PC-9 (cell line): ENCODE results near the gene SLC4A2. TPM values are rescaled to one million over a fixed set of nuclear protein-coding genes. Genes with fewer than 3 reads are reported as not detected.
A peak's percentile ranks its signal among the peaks of the same experiment; 100 is the strongest.

Source experiments
- BruUV-seq: library from RNA; stranded (reverse); fragments of 400-500 nt; replicated peaks from 2 replicates; lab custom pipeline; 2021; lab: Mats Ljungman, UMichigan
- CTCF ChIA-PET: fragments of 300-600 bp; sonication (Branson Sonifier 250); formaldehyde crosslinking; loops from one replicate; lab custom pipeline; 2022; ENCODE audit warnings: antibody characterized with exemption; lab: Charles Lee
- POLR2A ChIA-PET: fragments of 300-600 bp; sonication (Branson Sonifier 250); formaldehyde crosslinking; loops from one replicate; lab custom pipeline; 2022; ENCODE audit warnings: antibody characterized with exemption; ENCODE audit not compliant: unreplicated experiment; lab: Charles Lee
- DNase-seq, 2 experiments: peaks; one replicate each; pipeline versions ENCODE4 v3.0.0 to v3.0.0-alpha.2; 2015 to 2022; ENCODE audit warnings: mixed read lengths in 1 of 2
- H2AFZ ChIP-seq: fragments of 200-600 bp; sonication (generic); 2 replicates; pipeline ENCODE4 v1.8.1; 2017; ENCODE audit warnings: antibody characterized with exemption
- H3F3A ChIP-seq: fragments of 200-600 bp; sonication (generic); 2 replicates; pipeline ENCODE4 v1.8.1; 2017; ENCODE audit warnings: antibody characterized with exemption, mild to moderate bottlenecking, low read depth; ENCODE audit not compliant: insufficient read depth
- H3K27ac ChIP-seq: fragments of 200-600 bp; sonication (generic); 2 replicates; pipeline ENCODE4 v1.6.1; 2016; ENCODE audit warnings: mixed run types
- H3K27me3 ChIP-seq: fragments of 200-600 bp; sonication (generic); 2 replicates; pipeline ENCODE4 v1.6.1; 2016; ENCODE audit warnings: low read depth, mixed run types; ENCODE audit not compliant: insufficient read depth
- H3K36me3 ChIP-seq: fragments of 200-600 bp; sonication (generic); 2 replicates; pipeline ENCODE4 v1.6.1; 2016; ENCODE audit warnings: low read depth, mixed run types
- H3K4me1 ChIP-seq: fragments of 200-600 bp; sonication (generic); replicated peaks from 2 replicates; pipeline ENCODE4 v1.6.1; 2016; ENCODE audit warnings: mixed run types; ENCODE audit not compliant: insufficient read depth
- H3K4me2 ChIP-seq: fragments of 200-600 bp; sonication (generic); 2 replicates; pipeline ENCODE4 v1.6.1; 2017; ENCODE audit warnings: mixed run types
- H3K4me3 ChIP-seq: fragments of 200-600 bp; sonication (generic); 2 replicates; pipeline ENCODE4 v1.6.1; 2016; ENCODE audit warnings: mixed run types
- H3K79me2 ChIP-seq: fragments of 200-600 bp; sonication (generic); 2 replicates; pipeline ENCODE4 v1.6.1; 2017; ENCODE audit warnings: low read depth, mixed run types
- H3K9me2 ChIP-seq: fragments of 200-600 bp; sonication (generic); 2 replicates; pipeline ENCODE4 v1.8.1; 2017; ENCODE audit warnings: mild to moderate bottlenecking; ENCODE audit not compliant: insufficient read depth
- H3K9me3 ChIP-seq: fragments of 200-600 bp; sonication (generic); 2 replicates; pipeline ENCODE4 v1.8.1; 2016; ENCODE audit warnings: low read depth; ENCODE audit not compliant: insufficient read depth
- H4K20me1 ChIP-seq: fragments of 200-600 bp; sonication (generic); 2 replicates; pipeline ENCODE4 v1.8.1; 2017; ENCODE audit not compliant: insufficient read depth
- EZH2 ChIP-seq: fragments of 200-600 bp; sonication (generic); IDR thresholded peaks from 2 replicates; pipeline ENCODE4 v1.8.0; 2017; ENCODE audit warnings: antibody characterized with exemption, low read depth
- intact Hi-C: fragments of 100-400 bp; cut with micrococcal nuclease; formaldehyde crosslinking; loops from one replicate; pipeline ENCODE4 v1.10.0; 2022; ENCODE audit not compliant: unreplicated experiment
- total RNA-seq: library from RNA; stranded (reverse); gene quantifications from 2 replicates; pipeline ENCODE4 v1.2.3, GENCODE V29; 2021
- TF ChIP-seq, protein P1 (sequence below): fragments of 200-600 bp; sonication (generic); conservative IDR thresholded peaks from 2 replicates; pipeline ENCODE4 v1.6.1; 2017; ENCODE audit warnings: mixed run types, antibody characterized with exemption, mild to moderate bottlenecking, moderate library complexity

Gene SLC4A2
- total RNA-seq, 1 experiment from 2014 or later: 245 TPM

DNA sequence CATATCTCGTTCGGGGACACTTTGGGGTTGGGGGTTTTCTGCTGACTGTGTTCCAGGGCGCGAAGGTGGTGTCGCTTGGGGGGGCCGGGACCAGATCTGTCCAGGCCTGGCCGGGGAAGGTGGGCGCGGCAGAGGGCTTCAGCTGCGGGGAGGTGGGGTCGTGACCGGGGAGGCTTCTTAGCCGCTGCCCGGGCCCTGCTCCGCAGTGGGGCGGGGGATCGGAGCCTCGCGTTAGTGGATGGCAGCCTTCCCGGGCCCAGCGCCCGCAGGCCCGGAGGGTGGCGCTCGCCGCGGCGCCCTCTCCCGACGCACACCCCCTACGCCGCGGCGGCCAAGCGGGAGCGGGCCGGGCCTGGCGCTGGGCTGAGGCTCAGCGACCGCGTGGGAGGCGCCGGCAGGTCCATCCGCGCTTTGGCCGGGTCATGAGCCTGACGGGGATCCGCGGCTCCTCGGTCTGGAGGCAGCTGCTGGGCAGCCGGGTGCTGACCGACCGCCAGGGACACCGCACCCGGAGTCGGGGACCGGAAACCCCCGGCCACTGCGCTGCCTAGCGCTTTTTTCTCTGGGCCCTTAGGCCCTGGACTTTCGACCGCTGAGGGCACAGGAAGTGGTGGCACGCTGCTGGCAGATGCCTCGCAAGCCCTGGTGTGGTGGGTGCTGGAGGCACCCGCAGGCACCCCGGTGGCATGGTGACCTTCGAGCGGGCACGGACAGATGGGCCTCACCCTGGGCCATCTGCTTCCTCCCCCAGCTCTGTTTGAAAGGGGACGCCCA lies 28.0 kb downstream of the SLC4A2 start:
- peaks cover 44% of the 10 kb centered on the region for H4K20me1 ChIP-seq
- no peaks in the 10 kb centered on the region for H3K9me2 ChIP-seq
- no peaks in the 10 kb centered on the region for H3K27me3 ChIP-seq
- no peaks in the 10 kb centered on the region for H3K9me3 ChIP-seq
- ChIA-PET POLR2A (no interaction called here), CTCF (interaction anchor here (1.2 to 1.9 kb wide), 2 partner anchors 23 to 59 kb away, joined by 3 to 4 read pairs; partner anchors contain the start of gene ABCB8)
- peak overlapping the region; percentile 41; the same call in 1 of the 2 replicates for H3K27ac ChIP-seq
- H3K36me3 ChIP-seq: no peaks in the 10 kb centered on the region
- H3K4me2 ChIP-seq: peak overlapping the region; percentile 98
- peaks cover 63% of the 10 kb centered on the region for H3K79me2 ChIP-seq
- H3F3A ChIP-seq: peaks cover 19% of the 10 kb centered on the region; the same call in 1 of the 2 replicates
- TF ChIP-seq, protein P1, sequence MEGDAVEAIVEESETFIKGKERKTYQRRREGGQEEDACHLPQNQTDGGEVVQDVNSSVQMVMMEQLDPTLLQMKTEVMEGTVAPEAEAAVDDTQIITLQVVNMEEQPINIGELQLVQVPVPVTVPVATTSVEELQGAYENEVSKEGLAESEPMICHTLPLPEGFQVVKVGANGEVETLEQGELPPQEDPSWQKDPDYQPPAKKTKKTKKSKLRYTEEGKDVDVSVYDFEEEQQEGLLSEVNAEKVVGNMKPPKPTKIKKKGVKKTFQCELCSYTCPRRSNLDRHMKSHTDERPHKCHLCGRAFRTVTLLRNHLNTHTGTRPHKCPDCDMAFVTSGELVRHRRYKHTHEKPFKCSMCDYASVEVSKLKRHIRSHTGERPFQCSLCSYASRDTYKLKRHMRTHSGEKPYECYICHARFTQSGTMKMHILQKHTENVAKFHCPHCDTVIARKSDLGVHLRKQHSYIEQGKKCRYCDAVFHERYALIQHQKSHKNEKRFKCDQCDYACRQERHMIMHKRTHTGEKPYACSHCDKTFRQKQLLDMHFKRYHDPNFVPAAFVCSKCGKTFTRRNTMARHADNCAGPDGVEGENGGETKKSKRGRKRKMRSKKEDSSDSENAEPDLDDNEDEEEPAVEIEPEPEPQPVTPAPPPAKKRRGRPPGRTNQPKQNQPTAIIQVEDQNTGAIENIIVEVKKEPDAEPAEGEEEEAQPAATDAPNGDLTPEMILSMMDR: 0 out of 2 replicates have a peak, but pooled peaks have one; percentile 22
- TF ChIP-seq EZH2: no peak
- peak overlapping the region; percentile 100 for H3K4me3 ChIP-seq
- BruUV-seq: no TSS peak
- peak overlapping the region; percentile 91 for H2AFZ ChIP-seq
- intact Hi-C loops: loop anchor here (2.0 to 10.0 kb wide), 2 partner anchors 25 to 113 kb away; partner anchors contain the start of gene KCNH2
- H3K4me1 ChIP-seq: peaks cover 36% of the 10 kb centered on the region
- DNase-seq: peak in 1 of 2 experiments; percentile 63

DNA sequence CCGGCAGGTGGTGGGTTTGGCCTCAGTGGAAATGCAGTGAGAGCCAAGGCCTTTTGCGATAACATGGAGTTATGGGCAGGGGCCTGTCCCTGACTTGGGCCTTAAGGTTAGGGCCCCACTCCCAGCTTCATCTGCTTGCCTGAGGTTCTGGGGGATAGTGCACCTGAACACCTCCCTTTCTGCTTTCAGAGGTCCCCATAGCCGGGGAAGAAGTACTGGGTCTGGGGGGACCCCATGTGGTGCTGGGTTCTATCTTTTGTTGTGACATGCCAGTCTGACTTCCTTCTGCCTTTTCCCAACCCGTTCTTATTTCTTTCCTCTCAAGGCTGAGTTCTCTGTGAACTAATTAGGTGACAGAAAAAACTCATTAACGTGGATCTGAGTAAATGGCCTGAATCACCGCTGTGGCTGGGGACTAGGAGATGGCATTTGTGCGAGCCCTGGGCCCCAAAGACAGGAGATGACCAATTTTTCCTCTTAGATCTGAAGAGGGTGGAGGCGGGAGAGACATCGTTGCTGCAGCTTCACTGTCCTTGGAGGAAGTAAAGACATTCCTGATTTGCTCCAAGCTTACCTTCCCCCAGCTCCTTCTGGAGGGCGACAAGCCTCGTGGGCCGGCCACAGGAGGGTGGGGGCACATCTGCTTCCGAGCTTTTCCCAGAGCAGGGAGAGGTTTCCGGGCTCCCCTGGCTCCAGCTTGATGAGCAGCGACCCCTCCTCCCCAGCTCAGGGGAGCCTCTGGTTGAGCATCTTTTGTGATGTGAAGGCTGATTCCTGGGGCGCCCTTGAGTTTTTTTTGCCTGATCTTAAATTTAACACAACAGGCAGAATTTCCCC lies 28.8 kb downstream of the SLC4A2 start:
- Histone ChIP-seq H3K4me3 (peak overlapping the region; percentile 100), H2AFZ (peak overlapping the region; percentile 91), H3F3A (peaks cover 23% of the 10 kb centered on the region; the same call in 1 of the 2 replicates), H3K27ac (peak overlapping the region; percentile 41; the same call in 1 of the 2 replicates), H3K9me2 (no peaks in the 10 kb centered on the region), H3K27me3 (no peaks in the 10 kb centered on the region), H4K20me1 (peaks cover 52% of the 10 kb centered on the region), H3K4me2 (peak overlapping the region; percentile 98), H3K79me2 (peaks cover 64% of the 10 kb centered on the region), H3K4me1 (peaks cover 34% of the 10 kb centered on the region), H3K9me3 (no peaks in the 10 kb centered on the region), H3K36me3 (no peaks in the 10 kb centered on the region)
- no peak for DNase-seq
- ChIA-PET POLR2A (no interaction called here), CTCF (interaction anchor here (1.2 to 1.9 kb wide), 2 partner anchors 23 to 60 kb away, joined by 3 to 4 read pairs; partner anchors contain the start of gene ABCB8)
- BruUV-seq: TSS peak; percentile 34
- TF ChIP-seq, protein P1: no peak
- TF ChIP-seq EZH2: no peak
- intact Hi-C loops: loop anchor here (10.0 kb wide), 1 partner anchor 113 kb away; the partner anchor contains the start of gene KCNH2
